Neural progenitor cell (in vitro differentiated cells): ENCODE results near the gene SRXN1. TPM values are rescaled to one million over a fixed set of nuclear protein-coding genes. Genes with fewer than 3 reads are reported as not detected.
"Not testable (repeated sequence)": the region's sequence is repeated elsewhere in the genome, so short reads cannot be mapped to it uniquely, and the experiment has no call there.

Source experiments
- DNase-seq: peaks from one replicate; pipeline ENCODE4 v3.0.0-alpha.2; 2016; ENCODE audit warnings: low spot score
- H2AFZ ChIP-seq: fragments of 200-600 bp; sonication (generic); replicated peaks from 2 replicates; pipeline ENCODE4 v1.6.1; 2016; ENCODE audit warnings: antibody characterized with exemption
- H3F3A ChIP-seq: fragments of 200-600 bp; sonication (generic); 2 replicates; pipeline ENCODE4 v1.6.1; 2016; ENCODE audit warnings: antibody characterized with exemption, low read depth
- H3K27ac ChIP-seq: fragments of 200-600 bp; sonication (generic); 2 replicates; pipeline ENCODE4 v1.5.1; 2016; ENCODE audit warnings: mild to moderate bottlenecking
- H3K27me3 ChIP-seq: fragments of 200-600 bp; sonication (generic); 2 replicates; pipeline ENCODE4 v1.6.1; 2016; ENCODE audit warnings: mild to moderate bottlenecking, moderate library complexity
- H3K36me3 ChIP-seq: fragments of 200-600 bp; sonication (generic); 2 replicates; pipeline ENCODE4 v1.5.1; 2016
- H3K4me1 ChIP-seq: fragments of 200-600 bp; sonication (generic); 2 replicates; pipeline ENCODE4 v1.6.1; 2016; ENCODE audit warnings: mixed run types
- H3K4me2 ChIP-seq: fragments of 200-600 bp; sonication (generic); 2 replicates; pipeline ENCODE4 v1.6.1; 2016
- H3K4me3 ChIP-seq: fragments of 200-600 bp; sonication (generic); 2 replicates; pipeline ENCODE4 v1.5.1; 2016
- H3K79me2 ChIP-seq: fragments of 200-600 bp; sonication (generic); 2 replicates; pipeline ENCODE4 v1.6.1; 2016; ENCODE audit warnings: low read depth
- H3K9ac ChIP-seq: fragments of 200-600 bp; sonication (generic); 2 replicates; pipeline ENCODE4 v1.6.1; 2016
- H3K9me3 ChIP-seq: fragments of 200-600 bp; sonication (generic); 2 replicates; pipeline ENCODE4 v1.5.1; 2016; ENCODE audit warnings: low read depth
- H4K20me1 ChIP-seq: fragments of 200-600 bp; sonication (generic); 2 replicates; pipeline ENCODE4 v1.6.1; 2016; ENCODE audit warnings: low read depth
- H3K27ac Mint-ChIP-seq: 3 replicates; pipeline ENCODE4 v1.8.0; 2021; ENCODE audit warnings: mixed read lengths
- H3K27me3 Mint-ChIP-seq: 2 replicates; pipeline ENCODE4 v1.8.0; 2022; ENCODE audit warnings: low read depth, mild to moderate bottlenecking, inconsistent platforms, moderate library complexity, mixed read lengths; ENCODE audit not compliant: insufficient read depth
- H3K36me3 Mint-ChIP-seq: 3 replicates; pipeline ENCODE4 v1.8.0; 2021; ENCODE audit warnings: mixed read lengths
- H3K4me1 Mint-ChIP-seq: 3 replicates; pipeline ENCODE4 v1.8.0; 2021; ENCODE audit warnings: mixed read lengths
- H3K4me3 Mint-ChIP-seq: 3 replicates; pipeline ENCODE4 v1.8.0; 2021; ENCODE audit warnings: mild to moderate bottlenecking, moderate library complexity, mixed read lengths
- H3K9me3 Mint-ChIP-seq: 3 replicates; pipeline ENCODE4 v1.8.0; 2020; ENCODE audit warnings: mixed read lengths
- EZH2 ChIP-seq: fragments of 200-600 bp; sonication (generic); IDR thresholded peaks from 2 replicates; pipeline ENCODE4 v1.6.1; 2017; ENCODE audit warnings: antibody characterized with exemption, mild to moderate bottlenecking, moderate library complexity
- EZH2phosphoT487 ChIP-seq: fragments of 200-600 bp; sonication (generic); IDR thresholded peaks from 2 replicates; pipeline ENCODE4 v1.6.1; 2017; ENCODE audit warnings: antibody characterized with exemption
- total RNA-seq: library from RNA; depleted of rRNA; stranded (reverse); fragments of >200 nt; gene quantifications from 2 replicates; pipeline ENCODE4 v1.2.3, GENCODE V29; 2015; ENCODE audit warnings: low replicate concordance
- TF ChIP-seq, protein P1 (sequence below): fragments of 200-600 bp; sonication (generic); IDR thresholded peaks from 2 replicates; pipeline ENCODE4 v1.5.1; 2017; ENCODE audit warnings: antibody characterized with exemption, mild to moderate bottlenecking

Gene SRXN1
- total RNA-seq, 1 donor from 2014 or later: 6.8 TPM

DNA sequence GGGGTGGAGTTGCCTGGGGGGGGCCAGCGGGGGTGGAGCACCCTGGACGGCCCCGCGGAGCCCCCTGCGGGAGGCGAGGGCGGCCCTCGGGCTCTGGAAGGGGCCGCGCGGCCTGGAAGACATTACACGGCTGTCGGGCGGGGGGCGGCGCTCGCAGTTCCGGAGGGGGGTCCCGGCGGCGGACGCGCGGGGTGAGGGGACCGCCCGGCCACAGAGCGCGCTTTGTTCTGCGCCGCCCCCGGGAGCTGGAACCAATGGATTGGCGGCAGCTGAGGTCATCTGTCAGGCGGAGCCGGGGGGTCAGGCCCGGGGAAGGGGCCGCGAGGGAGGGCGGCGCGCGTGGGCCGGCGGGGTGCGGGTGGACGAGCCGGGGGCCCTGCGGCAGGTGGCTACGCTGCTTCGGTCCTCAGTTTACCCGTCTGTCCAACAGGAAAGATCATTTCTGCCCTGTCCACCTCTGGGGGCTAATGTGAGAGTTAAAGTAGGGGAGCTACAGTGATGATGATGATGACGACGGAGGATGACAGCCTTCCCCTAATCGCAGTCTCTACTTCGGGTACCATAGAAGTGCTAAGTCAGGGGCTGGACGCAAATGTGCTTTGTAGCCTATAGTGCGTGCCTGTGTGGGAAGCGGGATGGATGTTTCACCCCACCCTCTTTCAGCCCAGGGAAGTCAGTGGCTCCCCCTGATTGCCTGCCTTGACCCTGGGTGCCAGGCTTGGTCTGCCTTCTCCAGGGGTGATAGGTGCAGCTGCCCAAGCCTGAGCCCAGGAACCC is 10.4 kb downstream of the SRXN1 start:
- DNase-seq: peak; percentile 67
- Histone ChIP-seq H3K27me3 (no peaks in the 10 kb centered on the region), H3F3A (peaks cover 31% of the 10 kb centered on the region), H3K4me2 (no peak overlapping the region), H2AFZ (no peak overlapping the region), H3K9me3 (no peaks in the 10 kb centered on the region), H3K4me3 (no peak overlapping the region), H3K27ac (no peak overlapping the region), H3K36me3 (no peaks in the 10 kb centered on the region), H3K4me1 (no peaks in the 10 kb centered on the region), H3K79me2 (no peaks in the 10 kb centered on the region), H3K9ac (no peak overlapping the region), H4K20me1 (peaks cover 7% of the 10 kb centered on the region)
- H3K4me1 Mint-ChIP-seq: peaks cover 11% of the 10 kb centered on the region
- no peak overlapping the region for H3K27ac Mint-ChIP-seq
- TF ChIP-seq EZH2: no peak
- TF ChIP-seq, protein P1, sequence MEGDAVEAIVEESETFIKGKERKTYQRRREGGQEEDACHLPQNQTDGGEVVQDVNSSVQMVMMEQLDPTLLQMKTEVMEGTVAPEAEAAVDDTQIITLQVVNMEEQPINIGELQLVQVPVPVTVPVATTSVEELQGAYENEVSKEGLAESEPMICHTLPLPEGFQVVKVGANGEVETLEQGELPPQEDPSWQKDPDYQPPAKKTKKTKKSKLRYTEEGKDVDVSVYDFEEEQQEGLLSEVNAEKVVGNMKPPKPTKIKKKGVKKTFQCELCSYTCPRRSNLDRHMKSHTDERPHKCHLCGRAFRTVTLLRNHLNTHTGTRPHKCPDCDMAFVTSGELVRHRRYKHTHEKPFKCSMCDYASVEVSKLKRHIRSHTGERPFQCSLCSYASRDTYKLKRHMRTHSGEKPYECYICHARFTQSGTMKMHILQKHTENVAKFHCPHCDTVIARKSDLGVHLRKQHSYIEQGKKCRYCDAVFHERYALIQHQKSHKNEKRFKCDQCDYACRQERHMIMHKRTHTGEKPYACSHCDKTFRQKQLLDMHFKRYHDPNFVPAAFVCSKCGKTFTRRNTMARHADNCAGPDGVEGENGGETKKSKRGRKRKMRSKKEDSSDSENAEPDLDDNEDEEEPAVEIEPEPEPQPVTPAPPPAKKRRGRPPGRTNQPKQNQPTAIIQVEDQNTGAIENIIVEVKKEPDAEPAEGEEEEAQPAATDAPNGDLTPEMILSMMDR: no peak
- no peak for TF ChIP-seq EZH2phosphoT487
- peaks cover 9% of the 10 kb centered on the region for H3K27me3 Mint-ChIP-seq
- H3K4me3 Mint-ChIP-seq: peak overlapping the region; percentile 64
- H3K36me3 Mint-ChIP-seq: no peaks in the 10 kb centered on the region
- peaks cover 6% of the 10 kb centered on the region for H3K9me3 Mint-ChIP-seq

- not testable (repeated sequence) for H3K36me3 Mint-ChIP-seq, H3K4me3 ChIP-seq, H2AFZ ChIP-seq, H3K4me1 ChIP-seq, H3K79me2 ChIP-seq, H3K4me2 ChIP-seq, H3K27me3 Mint-ChIP-seq, H3K27me3 ChIP-seq, H3K4me3 Mint-ChIP-seq, H4K20me1 ChIP-seq, H3K9me3 Mint-ChIP-seq, H3K27ac Mint-ChIP-seq, H3K9me3 ChIP-seq, H3K9ac ChIP-seq, H3K27ac ChIP-seq, DNase-seq, H3K36me3 ChIP-seq
- H3K4me1 Mint-ChIP-seq: peaks cover 11% of the 10 kb centered on the region
- H3F3A ChIP-seq: peaks cover 31% of the 10 kb centered on the region
Measured at GRCh38 chr20:642013-642397, 11.0 kb downstream of the SRXN1 start.

- H3K79me2 ChIP-seq: no peaks in the 10 kb centered on the region
- no peaks in the 10 kb centered on the region for H3K36me3 Mint-ChIP-seq
- H3K4me1 Mint-ChIP-seq: peaks cover 11% of the 10 kb centered on the region
- TF ChIP-seq EZH2phosphoT487 (no peak), EZH2 (no peak)
- TF ChIP-seq, protein P1: no peak
- no peaks in the 10 kb centered on the region for H3K36me3 ChIP-seq
- H3K9me3 Mint-ChIP-seq: peaks cover 6% of the 10 kb centered on the region
- DNase-seq: peak; percentile 53
- H3K4me1 ChIP-seq: no peaks in the 10 kb centered on the region
- peaks cover 7% of the 10 kb centered on the region for H4K20me1 ChIP-seq
- no peak overlapping the region for H3K4me2 ChIP-seq
- H2AFZ ChIP-seq: no peak overlapping the region
- H3F3A ChIP-seq: peaks cover 31% of the 10 kb centered on the region
- H3K27me3 Mint-ChIP-seq: peaks cover 9% of the 10 kb centered on the region
- no peak overlapping the region for H3K4me3 ChIP-seq
- no peak overlapping the region for H3K27ac ChIP-seq
- H3K9ac ChIP-seq: no peak overlapping the region
- H3K27me3 ChIP-seq: no peaks in the 10 kb centered on the region
- peak overlapping the region; percentile 6 for H3K4me3 Mint-ChIP-seq
- H3K27ac Mint-ChIP-seq: no peak overlapping the region
- no peaks in the 10 kb centered on the region for H3K9me3 ChIP-seq
Measured at GRCh38 chr20:641516-641875, 11.5 kb downstream of the SRXN1 start.

DNA sequence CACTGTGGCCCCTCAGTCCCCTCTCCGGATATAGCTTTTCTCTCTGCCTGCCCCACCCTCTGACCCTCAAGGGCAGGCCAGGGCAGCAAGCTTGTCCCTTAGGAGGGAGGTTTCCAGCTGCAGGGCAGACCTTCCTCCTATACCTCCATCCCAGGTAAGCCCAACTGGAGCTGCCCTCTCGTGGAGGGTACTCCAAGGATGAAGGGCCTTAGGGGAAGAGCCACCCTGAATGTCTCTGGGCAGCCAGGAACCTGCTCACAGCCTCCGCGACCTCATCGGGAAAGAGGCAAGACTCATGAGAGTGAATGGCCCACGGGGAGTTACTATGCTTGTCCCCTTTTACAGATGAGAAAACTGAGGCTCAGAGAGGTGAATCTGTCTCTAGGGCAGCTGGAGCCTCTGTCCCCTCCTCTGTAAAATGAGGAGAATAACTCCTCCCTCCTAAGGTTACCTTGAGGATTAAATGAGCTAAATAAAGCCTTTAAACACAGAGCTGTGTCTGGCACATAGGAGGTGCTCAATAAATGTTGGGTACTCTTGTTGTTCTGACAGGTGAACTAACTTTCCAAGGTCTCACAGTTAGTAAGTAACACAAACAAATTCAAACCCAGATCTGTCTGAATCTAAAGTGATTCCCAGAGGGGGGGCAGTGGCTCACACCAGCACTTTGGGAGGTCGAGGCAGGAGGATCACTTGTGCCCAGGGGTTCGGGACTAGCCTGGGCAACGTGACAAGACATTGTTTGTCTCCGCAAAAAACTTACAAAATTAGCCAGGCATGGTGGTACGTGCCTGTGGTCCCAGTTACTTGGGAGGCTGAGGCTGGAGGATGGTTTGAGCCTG is 12.1 kb downstream of the SRXN1 start:
- Mint-ChIP-seq H3K27ac (peak overlapping the region; percentile 42), H3K36me3 (no peaks in the 10 kb centered on the region), H3K27me3 (peaks cover 9% of the 10 kb centered on the region), H3K4me1 (peaks cover 11% of the 10 kb centered on the region), H3K9me3 (peaks cover 6% of the 10 kb centered on the region), H3K4me3 (peak overlapping the region; percentile 6)
- no peaks in the 10 kb centered on the region for H3K36me3 ChIP-seq
- no peaks in the 10 kb centered on the region for H3K27me3 ChIP-seq
- H3K4me3 ChIP-seq: no peak overlapping the region
- H3F3A ChIP-seq: peaks cover 31% of the 10 kb centered on the region
- peaks cover 7% of the 10 kb centered on the region for H4K20me1 ChIP-seq
- H3K27ac ChIP-seq: no peak overlapping the region
- no peaks in the 10 kb centered on the region for H3K79me2 ChIP-seq
- no peaks in the 10 kb centered on the region for H3K9me3 ChIP-seq
- no peak overlapping the region for H3K9ac ChIP-seq
- H3K4me1 ChIP-seq: no peaks in the 10 kb centered on the region
- TF ChIP-seq EZH2phosphoT487 (no peak), EZH2 (no peak)
- TF ChIP-seq, protein P1: no peak
- H2AFZ ChIP-seq: no peak overlapping the region
- no peak for DNase-seq
- H3K4me2 ChIP-seq: no peak overlapping the region
